ENCODE results near the gene DOK3. TPM values are rescaled to one million over a fixed set of nuclear protein-coding genes. Genes with fewer than 3 reads are reported as not detected.

DOK3 gene
- total RNA-seq, 1 experiment from 2014 or later, result 16.4 TPM

DNA sequence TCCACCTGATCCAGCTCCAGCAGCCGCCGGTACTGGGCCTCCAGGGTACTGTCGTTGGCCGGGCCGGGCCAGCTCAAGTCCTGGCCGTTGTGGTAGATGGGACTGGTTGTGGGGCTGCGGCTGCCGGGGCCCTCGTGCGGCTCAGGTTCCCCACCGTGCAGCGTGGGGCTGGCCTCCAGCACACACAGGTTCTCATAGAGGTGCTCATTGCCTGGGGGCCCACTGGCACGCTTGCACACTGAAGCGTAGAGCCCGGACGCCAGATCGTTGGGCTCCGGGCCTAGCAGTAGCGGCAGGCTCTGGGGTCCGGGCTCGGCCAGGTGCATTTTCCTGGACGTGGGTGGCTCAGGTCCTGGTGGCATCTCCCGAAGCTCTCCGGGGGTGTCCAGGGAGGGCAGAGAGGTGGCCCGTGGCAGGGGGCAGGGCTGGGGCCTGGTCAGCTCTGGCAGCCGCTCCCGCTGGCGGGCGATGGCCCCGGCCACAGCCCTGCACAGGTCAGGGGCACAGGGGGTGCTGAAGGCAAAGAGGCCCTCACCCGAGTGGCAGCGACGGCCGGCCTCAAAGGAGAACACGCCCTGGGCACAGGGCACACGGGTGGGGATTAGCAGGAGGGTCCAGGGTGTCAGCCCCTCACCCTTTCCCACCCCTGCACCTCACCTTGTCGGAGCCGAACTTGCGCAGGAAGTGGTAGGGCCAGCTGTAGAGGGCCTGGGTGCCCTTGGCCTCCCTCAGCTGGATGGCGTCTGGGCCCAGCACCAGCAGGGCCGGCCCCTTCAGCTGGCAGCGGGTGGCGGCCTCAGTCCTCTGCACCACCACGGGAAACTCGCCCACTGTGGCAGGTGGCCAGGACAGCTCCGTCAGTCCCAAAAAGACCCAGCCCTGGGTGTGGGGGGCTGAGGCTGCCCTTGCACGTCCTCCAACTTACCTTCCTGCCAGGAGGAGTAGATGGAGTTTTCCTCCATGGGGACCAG, 5.3 kb downstream of the DOK3 start:
- Histone ChIP-seq H3T11ph (ENCODE audit: low read length) (no peak overlapping the region), H4K91ac (ENCODE audit: insufficient read length, low read depth, low read length) (no peak overlapping the region)
- H3K9me3 Mint-ChIP-seq, result no peaks in the 10 kb centered on the region

More for the DNA sequence above, 5.3 kb downstream of the DOK3 start:
- no CpG with 5 or more reads among the region's 47 CpGs for WGBS (ENCODE audit: extremely low coverage, insufficient read length, low lambda C conversion rate)
- Histone ChIP-seq H3K4ac (ENCODE audit: low read depth, low read length) (no peak overlapping the region), H3K23me2 (ENCODE audit: insufficient read length, low read depth, low read length, poor library complexity, severe bottlenecking) (no peaks in the 10 kb centered on the region), H2BK15ac (ENCODE audit: low read depth, low read length) (no peak overlapping the region), H3K18ac (ENCODE audit: insufficient read length, low read depth, low read length) (no peak overlapping the region), H4K8ac (replicated peaks; ENCODE audit: insufficient read length, low read depth, low read length) (no peak overlapping the region), H4K20me1 (ENCODE audit: control insufficient read depth, insufficient read depth, insufficient read length) (no peaks in the 10 kb centered on the region), H3K23ac (ENCODE audit: insufficient read length, low read depth, low read length) (no peak overlapping the region), H3K27me3 (ENCODE audit: insufficient read depth, low read length) (no peaks in the 10 kb centered on the region), H2BK20ac (ENCODE audit: low read depth, low read length, poor library complexity, severe bottlenecking) (no peak overlapping the region), H3K56ac (ENCODE audit: insufficient read length, low read depth, low read length) (no peak overlapping the region), H2BK120ac (ENCODE audit: low read depth, low read length, poor library complexity, severe bottlenecking) (no peak overlapping the region), H2AFZ (ENCODE audit: low read length) (no peak overlapping the region), H3K4me1 (ENCODE audit: insufficient read depth, low read length) (no peaks in the 10 kb centered on the region; the same call in 1 of the 2 replicates), H3K79me1 (ENCODE audit: insufficient read depth, low read depth, low read length, poor library complexity, severe bottlenecking) (no peaks in the 10 kb centered on the region), H4K5ac (ENCODE audit: insufficient read length, low read depth, low read length) (no peak overlapping the region), H3K9me3 (ENCODE audit: control insufficient read depth, low read depth, low read length) (no peaks in the 10 kb centered on the region), H3K79me2 (ENCODE audit: insufficient read depth, low read length) (no peaks in the 10 kb centered on the region), H2BK5ac (ENCODE audit: insufficient read length, low read length) (no peak overlapping the region), H3K9ac (ENCODE audit: extremely low read depth, insufficient read length, low read length) (no peak overlapping the region), H2BK12ac (ENCODE audit: insufficient read length, low read depth, low read length) (no peak overlapping the region), H3K4me2 (ENCODE audit: insufficient read depth, insufficient read length, low read length) (no peak overlapping the region), H3K27ac (ENCODE audit: insufficient read length, low read depth, low read length) (no peak overlapping the region), H3K14ac (ENCODE audit: insufficient read depth, low read length) (no peak overlapping the region; the same call in 1 of the 2 replicates), H2AK5ac (ENCODE audit: insufficient read length, low read length) (no peak overlapping the region)
- DNase-seq, result no peak
- TF ChIP-seq CTCF (conservative IDR thresholded peaks at IDR 0.05), result no peak
- peaks cover 10 to 17% (median 12%) of the 10 kb centered on the region in 3 experiments; a peak in 6 of 7 replicates for H3K36me3 Mint-ChIP-seq (ENCODE audit: insufficient read depth in 1 of 3, low read depth in 3 of 3)
- no peak overlapping the region for H3K4me3 Mint-ChIP-seq
- no peak overlapping the region for H3K27ac Mint-ChIP-seq
- peaks cover 13% of the 10 kb centered on the region for H3K27me3 Mint-ChIP-seq (ENCODE audit: low read depth)
- peaks cover 15 to 24% of the 10 kb centered on the region in 2 experiments for H3K4me1 Mint-ChIP-seq
